Neural cell (in vitro differentiated cells): ENCODE measurements around the gene NFX1. TPM values are rescaled to one million over a fixed set of nuclear protein-coding genes. Genes with fewer than 3 reads are reported as not detected.

Experiments used
- H2AFZ ChIP-seq: fragments of 200-600, 300-800 bp; sonication (generic), shearing (Covaris generic); 2 replicates; pipeline ENCODE4 v1.6.0; 2014; ENCODE audit warnings: low read depth, mild to moderate bottlenecking, antibody characterized with exemption, low read length, moderate library complexity
- H3F3A ChIP-seq: fragments of 200-600 bp; shearing (Covaris generic); 2 replicates; pipeline ENCODE4 v1.6.1; 2016; ENCODE audit warnings: mild to moderate bottlenecking, moderate library complexity, mixed read lengths, antibody characterized with exemption, low read length; ENCODE audit not compliant: insufficient read depth, poor library complexity, severe bottlenecking
- H3K27ac ChIP-seq: fragments of 200-600, 300-800 bp; sonication (generic), shearing (Covaris generic); 2 replicates; pipeline ENCODE4 v1.5.1; 2014; ENCODE audit warnings: mild to moderate bottlenecking, low read length, moderate library complexity
- H3K27me3 ChIP-seq: fragments of 300-800, 200-600 bp; sonication (generic), shearing (Covaris generic); 2 replicates; pipeline ENCODE4 v1.6.0; 2014; ENCODE audit warnings: mild to moderate bottlenecking, low read depth, low read length, moderate library complexity; ENCODE audit not compliant: insufficient read depth
- H3K36me3 ChIP-seq: fragments of 300-800, 200-600 bp; sonication (generic), shearing (Covaris generic); 2 replicates; pipeline ENCODE4 v1.5.1; 2014; ENCODE audit warnings: mild to moderate bottlenecking, antibody characterized with exemption, low read length, moderate library complexity; ENCODE audit not compliant: insufficient read depth
- H3K4me2 ChIP-seq: fragments of 300-800, 200-600 bp; sonication (generic), shearing (Covaris generic); 2 replicates; pipeline ENCODE4 v1.6.0; 2014; ENCODE audit warnings: mild to moderate bottlenecking, low read length
- H3K4me3 ChIP-seq: fragments of 300-800, 200-600 bp; sonication (generic), shearing (Covaris generic); 2 replicates; pipeline ENCODE4 v1.5.1; 2014; ENCODE audit warnings: mild to moderate bottlenecking, low read length, moderate library complexity
- H3K79me2 ChIP-seq: fragments of 200-600 bp; shearing (Covaris generic); replicated peaks from 2 replicates; pipeline ENCODE4 v1.6.0; 2014; ENCODE audit warnings: mild to moderate bottlenecking, low read length, moderate library complexity; ENCODE audit not compliant: insufficient read depth
- H3K9ac ChIP-seq: fragments of 300-800, 200-600 bp; sonication (generic), shearing (Covaris generic); 2 replicates; pipeline ENCODE4 v1.6.1; 2016; ENCODE audit warnings: mild to moderate bottlenecking, low read length, mixed read lengths
- H3K9me2 ChIP-seq: fragments of 200-600 bp; shearing (Covaris generic); 2 replicates; pipeline ENCODE4 v1.6.1; 2016; ENCODE audit warnings: mild to moderate bottlenecking, low read length, mixed read lengths; ENCODE audit not compliant: insufficient read depth
- H3K9me3 ChIP-seq: fragments of 200-600, 300-800 bp; sonication (generic), shearing (Covaris generic); 2 replicates; pipeline ENCODE4 v1.6.1; 2016; ENCODE audit warnings: mild to moderate bottlenecking, mixed run types, low read length, moderate library complexity, mixed read lengths
- H4K20me1 ChIP-seq: fragments of 200-600 bp; shearing (Covaris generic); 2 replicates; pipeline ENCODE4 v1.6.1; 2016; ENCODE audit warnings: mild to moderate bottlenecking, mixed run types; ENCODE audit not compliant: insufficient read depth
- EP300 ChIP-seq: fragments of 450-650 bp; conservative IDR thresholded peaks from 2 replicates; pipeline ENCODE4 v1.6.1; 2014; ENCODE audit warnings: antibody characterized with exemption, mild to moderate bottlenecking, moderate library complexity; ENCODE audit not compliant: poor library complexity, severe bottlenecking
- EZH2 ChIP-seq: fragments of 200-600, 300-800 bp; shearing (Covaris generic), sonication (generic); IDR thresholded peaks from 2 replicates; pipeline ENCODE4 v1.6.1; 2014; ENCODE audit warnings: antibody characterized with exemption, low read length, borderline replicate concordance, mild to moderate bottlenecking; ENCODE audit not compliant: insufficient read depth, poor library complexity, severe bottlenecking
- MXI1 ChIP-seq: fragments of 450-650 bp; conservative IDR thresholded peaks from 2 replicates; pipeline ENCODE4 v1.6.1; 2014; ENCODE audit warnings: antibody characterized with exemption, mild to moderate bottlenecking; ENCODE audit not compliant: poor library complexity, severe bottlenecking
- POLR2AphosphoS5 ChIP-seq: IDR thresholded peaks from 2 replicates; pipeline ENCODE4 v1.6.1; 2012
- RAD21 ChIP-seq: fragments of 450-650 bp; conservative IDR thresholded peaks from 2 replicates; pipeline ENCODE4 v1.6.1; 2014; ENCODE audit warnings: antibody characterized with exemption, mild to moderate bottlenecking, moderate library complexity
- REST ChIP-seq: IDR thresholded peaks from 2 replicates; pipeline ENCODE4 v1.6.1; 2012; ENCODE audit warnings: borderline replicate concordance
- SMC3 ChIP-seq: fragments of 450-650 bp; conservative IDR thresholded peaks from 2 replicates; pipeline ENCODE4 v1.6.1; 2014; ENCODE audit warnings: antibody characterized with exemption, mild to moderate bottlenecking, moderate library complexity; ENCODE audit not compliant: poor library complexity
- TAF1 ChIP-seq: IDR thresholded peaks from 2 replicates; pipeline ENCODE4 v1.6.1; 2012; ENCODE audit warnings: low read depth
- polyA plus RNA-seq: library from polyadenylated mRNA; depleted of rRNA; stranded (reverse); fragments of >200 nt; gene quantifications from 2 replicates; pipeline ENCODE4 v1.2.3, GENCODE V29; 2014
- TF ChIP-seq, protein P1 (sequence below): fragments of 450-650 bp; IDR thresholded peaks from 2 replicates; pipeline ENCODE4 v1.5.1; 2014; ENCODE audit warnings: antibody characterized with exemption, mild to moderate bottlenecking, moderate library complexity; ENCODE audit not compliant: poor library complexity, severe bottlenecking

Gene NFX1
- polyA plus RNA-seq, 1 donor from 2014 or later: 14.7 TPM

- H3K36me3 ChIP-seq: peaks cover 6% of the 10 kb centered on the region
- H2AFZ ChIP-seq: no peak overlapping the region
- no peaks in the 10 kb centered on the region for H3F3A ChIP-seq
- H3K4me2 ChIP-seq: no peak overlapping the region
- H3K27me3 ChIP-seq: no peaks in the 10 kb centered on the region
- H4K20me1 ChIP-seq: no peaks in the 10 kb centered on the region
- TF ChIP-seq, protein P1, sequence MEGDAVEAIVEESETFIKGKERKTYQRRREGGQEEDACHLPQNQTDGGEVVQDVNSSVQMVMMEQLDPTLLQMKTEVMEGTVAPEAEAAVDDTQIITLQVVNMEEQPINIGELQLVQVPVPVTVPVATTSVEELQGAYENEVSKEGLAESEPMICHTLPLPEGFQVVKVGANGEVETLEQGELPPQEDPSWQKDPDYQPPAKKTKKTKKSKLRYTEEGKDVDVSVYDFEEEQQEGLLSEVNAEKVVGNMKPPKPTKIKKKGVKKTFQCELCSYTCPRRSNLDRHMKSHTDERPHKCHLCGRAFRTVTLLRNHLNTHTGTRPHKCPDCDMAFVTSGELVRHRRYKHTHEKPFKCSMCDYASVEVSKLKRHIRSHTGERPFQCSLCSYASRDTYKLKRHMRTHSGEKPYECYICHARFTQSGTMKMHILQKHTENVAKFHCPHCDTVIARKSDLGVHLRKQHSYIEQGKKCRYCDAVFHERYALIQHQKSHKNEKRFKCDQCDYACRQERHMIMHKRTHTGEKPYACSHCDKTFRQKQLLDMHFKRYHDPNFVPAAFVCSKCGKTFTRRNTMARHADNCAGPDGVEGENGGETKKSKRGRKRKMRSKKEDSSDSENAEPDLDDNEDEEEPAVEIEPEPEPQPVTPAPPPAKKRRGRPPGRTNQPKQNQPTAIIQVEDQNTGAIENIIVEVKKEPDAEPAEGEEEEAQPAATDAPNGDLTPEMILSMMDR: no peak
- TF ChIP-seq TAF1: no peak
- no peak for TF ChIP-seq MXI1
- no peak for TF ChIP-seq EZH2
- no peak for TF ChIP-seq RAD21
- TF ChIP-seq POLR2AphosphoS5: no peak
- TF ChIP-seq EP300: no peak
- no peak for TF ChIP-seq REST
- H3K27ac ChIP-seq: no peak overlapping the region
- H3K9me2 ChIP-seq: no peaks in the 10 kb centered on the region
- no peaks in the 10 kb centered on the region for H3K9me3 ChIP-seq
- H3K79me2 ChIP-seq: peaks cover 27% of the 10 kb centered on the region
- no peak overlapping the region for H3K4me3 ChIP-seq
- H3K9ac ChIP-seq: no peak overlapping the region
Observed at GRCh38 chr9:33267151-33267767, 23.1 kb upstream of the NFX1 start.

DNA sequence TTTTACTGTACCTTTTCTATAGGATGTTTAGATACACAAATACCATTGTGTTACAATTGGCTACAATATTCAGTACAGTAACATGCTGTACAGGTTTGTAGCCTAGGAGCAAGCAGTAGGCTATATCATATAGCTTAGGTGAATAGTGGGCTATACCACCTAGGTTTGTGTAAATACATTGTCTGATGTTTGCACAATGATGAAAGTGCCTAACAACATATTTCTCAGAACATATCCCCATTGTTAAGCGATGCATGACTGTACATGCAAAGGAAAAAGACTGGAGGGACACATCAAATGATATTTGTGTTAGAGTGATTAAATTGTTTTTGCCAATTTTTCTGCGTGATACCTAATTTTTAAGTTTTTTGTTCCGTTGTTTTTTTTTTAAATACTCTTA is 20.2 kb upstream of the NFX1 start:
- TF ChIP-seq SMC3: no peak
- TF ChIP-seq EZH2: no peak
- no peak for TF ChIP-seq RAD21
- no peak for TF ChIP-seq TAF1
- TF ChIP-seq REST: no peak
- no peak for TF ChIP-seq EP300
- TF ChIP-seq, protein P1: no peak
- TF ChIP-seq POLR2AphosphoS5: no peak
- TF ChIP-seq MXI1: no peak
- Histone ChIP-seq H3F3A (no peaks in the 10 kb centered on the region), H3K36me3 (peaks cover 6% of the 10 kb centered on the region), H3K27me3 (no peaks in the 10 kb centered on the region), H4K20me1 (no peaks in the 10 kb centered on the region), H3K4me2 (no peak overlapping the region), H3K9me2 (no peaks in the 10 kb centered on the region), H3K79me2 (peaks cover 7% of the 10 kb centered on the region), H3K27ac (no peak overlapping the region), H3K9ac (no peak overlapping the region), H3K4me3 (no peak overlapping the region), H2AFZ (no peak overlapping the region), H3K9me3 (no peaks in the 10 kb centered on the region)
